Mucosa of descending colon (tissue), 3 donors: ENCODE results near the gene MON2. TPM values are rescaled to one million over a fixed set of nuclear protein-coding genes. Genes with fewer than 3 reads are reported as not detected.

Experiments used
- ATAC-seq: fragments of 200-7000 bp; cut with Tn5 transposase; one replicate; pipeline ENCODE4 v1.9.1; 2020; ENCODE audit warnings: mild to moderate bottlenecking, moderate library complexity
- DNase-seq, 3 donors: peaks; one replicate each; pipeline ENCODE4 v3.0.0-alpha.2; 2020
- H3K36me3 ChIP-seq: fragments of 200-600 bp; one replicate; pipeline ENCODE4 v1.8.0; 2021; ENCODE audit warnings: low read depth, mild to moderate bottlenecking
- H3K4me1 ChIP-seq: fragments of 200-600 bp; one replicate; pipeline ENCODE4 v1.8.0; 2021; ENCODE audit warnings: low read depth, mild to moderate bottlenecking
- H3K4me3 ChIP-seq: fragments of 200-600 bp; one replicate; pipeline ENCODE4 v1.8.0; 2021; ENCODE audit warnings: mild to moderate bottlenecking
- H3K9me3 ChIP-seq: fragments of 200-600 bp; one replicate; pipeline ENCODE4 v1.8.0; 2021; ENCODE audit warnings: mild to moderate bottlenecking
- CTCF ChIP-seq: fragments of 200-600 bp; IDR thresholded peaks from one replicate; pipeline ENCODE4 v1.8.0; 2022; ENCODE audit warnings: antibody characterized with exemption, mild to moderate bottlenecking
- intact Hi-C, 2 donors: fragments of 100-400 bp; cut with DNase I in 1 of 2; cut with micrococcal nuclease in 1 of 2; formaldehyde crosslinking; loops; one replicate each; pipeline versions ENCODE4 v1.11.0 to v1.11.1; 2022; cut with DNase I, micrococcal nuclease
- total RNA-seq, 3 donors: library from RNA; stranded (reverse); fragmentation: NEBNext Ultra II Directional in 2 of 3; extraction: Animal tissue kit (Norgen Biotek cat#: 25700) in 2 of 3; gene quantifications; one replicate each; pipeline versions ENCODE4 v1.2.1 to v1.2.4, GENCODE V29; 2021 to 2023
- donor health status: DM: no; HTN: no; CAD: no; lungs with moderate emphysema.
- donor health status: DM: no; HTN: no; CAD: no.
- donor health status: DM: no; HTN: yes; CAD: no.

The MON2 gene
- total RNA-seq, 3 donors from 2014 or later = 54.3 to 77.8 (median 55.4) TPM

GRCh38 chr12:62599854-62600437 is 133.3 kb downstream of the MON2 start:
- intact Hi-C loops = loop anchor here in 1 of 2 donors (5.0 kb wide), 1 partner anchor 197 kb away; no protein-coding TSS in a partner anchor
- no peaks in the 10 kb centered on the region for H3K36me3 ChIP-seq
- no peak for DNase-seq
- no peak for ATAC-seq
- H3K4me1 ChIP-seq = peaks cover 10% of the 10 kb centered on the region
- no peaks in the 10 kb centered on the region for H3K9me3 ChIP-seq
- H3K4me3 ChIP-seq = no peak overlapping the region
- TF ChIP-seq CTCF = no peak

GRCh38 chr12:62601765-62602164 is 135.1 kb downstream of the MON2 start:
- peak overlapping the region; percentile 78 for H3K4me3 ChIP-seq
- no peaks in the 10 kb centered on the region for H3K9me3 ChIP-seq
- DNase-seq (no peak), ATAC-seq (no peak)
- peaks cover 10% of the 10 kb centered on the region for H3K4me1 ChIP-seq
- TF ChIP-seq CTCF = no peak
- H3K36me3 ChIP-seq = no peaks in the 10 kb centered on the region
- intact Hi-C loops = no loop called here

GRCh38 chr12:62602255-62603060 is 135.8 kb downstream of the MON2 start:
- peak; percentile 81 for ATAC-seq
- H3K4me3 ChIP-seq = peak overlapping the region; percentile 78
- no peaks in the 10 kb centered on the region for H3K9me3 ChIP-seq
- no peaks in the 10 kb centered on the region for H3K36me3 ChIP-seq
- peaks cover 10% of the 10 kb centered on the region for H3K4me1 ChIP-seq
- intact Hi-C loops = no loop called here
- no peak for TF ChIP-seq CTCF
- peak; percentile 90 to 94 (median 93) for DNase-seq

- Histone ChIP-seq H3K36me3 (no peaks in the 10 kb centered on the region), H3K4me3 (peak overlapping the region; percentile 78), H3K9me3 (no peaks in the 10 kb centered on the region), H3K4me1 (peaks cover 10% of the 10 kb centered on the region)
- TF ChIP-seq CTCF = peak; percentile 36
- intact Hi-C loops = no loop called here
- ATAC-seq (peak; percentile 90), DNase-seq (peak; percentile 81 to 92 (median 89))
Measured at GRCh38 chr12:62603061-62603810, 136.6 kb downstream of the MON2 start.

GRCh38 chr12:62603811-62604098 is 137.1 kb downstream of the MON2 start:
- Histone ChIP-seq H3K4me3 (peak overlapping the region; percentile 78), H3K9me3 (no peaks in the 10 kb centered on the region), H3K36me3 (no peaks in the 10 kb centered on the region), H3K4me1 (peaks cover 10% of the 10 kb centered on the region)
- TF ChIP-seq CTCF = no peak
- ATAC-seq (no peak), DNase-seq (no peak)
- intact Hi-C loops = no loop called here
